Measurements from ENCODE around the gene FBXO31. TPM values are rescaled to one million over a fixed set of nuclear protein-coding genes. Genes with fewer than 3 reads are reported as not detected.

Gene FBXO31, protein sequence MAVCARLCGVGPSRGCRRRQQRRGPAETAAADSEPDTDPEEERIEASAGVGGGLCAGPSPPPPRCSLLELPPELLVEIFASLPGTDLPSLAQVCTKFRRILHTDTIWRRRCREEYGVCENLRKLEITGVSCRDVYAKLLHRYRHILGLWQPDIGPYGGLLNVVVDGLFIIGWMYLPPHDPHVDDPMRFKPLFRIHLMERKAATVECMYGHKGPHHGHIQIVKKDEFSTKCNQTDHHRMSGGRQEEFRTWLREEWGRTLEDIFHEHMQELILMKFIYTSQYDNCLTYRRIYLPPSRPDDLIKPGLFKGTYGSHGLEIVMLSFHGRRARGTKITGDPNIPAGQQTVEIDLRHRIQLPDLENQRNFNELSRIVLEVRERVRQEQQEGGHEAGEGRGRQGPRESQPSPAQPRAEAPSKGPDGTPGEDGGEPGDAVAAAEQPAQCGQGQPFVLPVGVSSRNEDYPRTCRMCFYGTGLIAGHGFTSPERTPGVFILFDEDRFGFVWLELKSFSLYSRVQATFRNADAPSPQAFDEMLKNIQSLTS
- total RNA-seq (35.5 TPM), polyA plus RNA-seq (10 to 100 TPM; 18.8 to 29.2 (median 26.4) TPM)

GRCh38 chr16:87383505-87384161, at the start of gene FBXO31:
Gene FBXO31 (minus strand): TSS chr16:87383776. CDS start chr16:87383744, 32 bp downstream.
- DNase-seq (peak; percentile 82 to 92 (median 84)), ATAC-seq (ENCODE audit: low read depth in 2 of 2) (peak; percentile 64 to 65)
- H3K9me3 Mint-ChIP-seq = peaks cover 0 to 3% (median 0%) of the 10 kb centered on the region in 7 donors
- Histone ChIP-seq H3K36me3 (ENCODE audit: control insufficient read depth, insufficient read depth, low read length) (no peaks in the 10 kb centered on the region), H3K27me3 (ENCODE audit: control insufficient read depth, insufficient read depth, low read length) (no peaks in the 10 kb centered on the region), H3K4me1 (ENCODE audit: control insufficient read depth, insufficient read depth, low read length, poor library complexity, severe bottlenecking) (peaks cover 51% of the 10 kb centered on the region), H3K9me3 (ENCODE audit: control insufficient read depth in 2 of 2, low read length in 2 of 2) (no peaks in the 10 kb centered on the region), H3K27ac (ENCODE audit: insufficient read depth, low read length, poor library complexity, severe bottlenecking) (peak within 1 kb of the TSS; percentile 85), H3K4me3 (ENCODE audit: low read depth, low read length) (peak within 1 kb of the TSS; percentile 73)
- peaks cover 27 to 74% (median 54%) of the 10 kb centered on the region in 4 donors for H3K4me1 Mint-ChIP-seq
- peak within 1 kb of the TSS; percentile 92 to 99 (median 96) for H3K4me3 Mint-ChIP-seq
- peaks cover 12% of the 10 kb centered on the region for H3K36me3 Mint-ChIP-seq
- H3K27ac Mint-ChIP-seq = peak within 1 kb of the TSS; percentile 97 to 99 (median 98)
- peaks cover 5% of the 10 kb centered on the region for H3K27me3 Mint-ChIP-seq

GRCh38 chr16:87432330-87432915, 48.8 kb upstream of the FBXO31 start:
- Mint-ChIP-seq H3K9me3 (peaks cover 0 to 2% (median 0%) of the 10 kb centered on the region in 7 donors), H3K27ac (no peak overlapping the region), H3K4me3 (no peak overlapping the region), H3K4me1 (peaks cover 6 to 24% (median 10%) of the 10 kb centered on the region in 4 donors), H3K36me3 (peaks cover 4% of the 10 kb centered on the region), H3K27me3 (no peaks in the 10 kb centered on the region)
- Histone ChIP-seq H3K27ac (ENCODE audit: insufficient read depth, low read length, poor library complexity, severe bottlenecking) (no peak overlapping the region), H3K4me3 (ENCODE audit: low read depth, low read length) (no peak overlapping the region), H3K36me3 (ENCODE audit: control insufficient read depth, insufficient read depth, low read length) (peaks cover 23% of the 10 kb centered on the region), H3K9me3 (ENCODE audit: control insufficient read depth in 2 of 2, low read length in 2 of 2) (no peaks in the 10 kb centered on the region), H3K4me1 (ENCODE audit: control insufficient read depth, insufficient read depth, low read length, poor library complexity, severe bottlenecking) (peaks cover 13% of the 10 kb centered on the region), H3K27me3 (ENCODE audit: control insufficient read depth, insufficient read depth, low read length) (no peaks in the 10 kb centered on the region)
- DNase-seq (no peak), ATAC-seq (ENCODE audit: low read depth in 2 of 2) (no peak)

DNA sequence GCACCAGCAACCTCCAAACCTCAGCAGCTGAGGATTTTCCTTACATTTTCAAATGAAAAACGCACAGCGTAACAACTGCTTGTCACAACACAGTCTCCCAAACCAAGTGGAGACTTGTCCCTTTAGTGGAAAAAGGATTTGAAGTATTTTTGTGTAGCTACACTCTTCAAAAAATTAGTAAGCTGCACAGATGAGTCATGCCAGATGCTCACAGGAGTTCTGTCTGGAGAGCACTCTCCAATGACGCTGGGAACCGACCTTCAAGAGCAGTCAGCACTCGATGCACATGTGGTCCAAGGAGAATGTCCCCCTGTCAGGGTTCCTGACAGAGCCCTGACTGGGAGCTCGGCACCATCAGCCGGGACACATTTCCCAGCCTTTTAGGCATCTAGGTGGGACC, 48.4 kb upstream of the FBXO31 start:
- Mint-ChIP-seq H3K9me3 (peaks cover 0 to 2% (median 0%) of the 10 kb centered on the region in 7 donors), H3K27ac (no peak overlapping the region), H3K27me3 (no peaks in the 10 kb centered on the region), H3K4me3 (no peak overlapping the region), H3K36me3 (peaks cover 4% of the 10 kb centered on the region), H3K4me1 (peaks cover 6 to 21% (median 9%) of the 10 kb centered on the region in 4 donors)
- Histone ChIP-seq H3K4me1 (ENCODE audit: control insufficient read depth, insufficient read depth, low read length, poor library complexity, severe bottlenecking) (peaks cover 13% of the 10 kb centered on the region), H3K36me3 (ENCODE audit: control insufficient read depth, insufficient read depth, low read length) (peaks cover 23% of the 10 kb centered on the region), H3K9me3 (ENCODE audit: control insufficient read depth in 2 of 2, low read length in 2 of 2) (no peaks in the 10 kb centered on the region), H3K4me3 (ENCODE audit: low read depth, low read length) (no peak overlapping the region), H3K27ac (ENCODE audit: insufficient read depth, low read length, poor library complexity, severe bottlenecking) (no peak overlapping the region), H3K27me3 (ENCODE audit: control insufficient read depth, insufficient read depth, low read length) (no peaks in the 10 kb centered on the region)
- no peak for ATAC-seq (ENCODE audit: low read depth in 2 of 2)
- DNase-seq = no peak

DNA sequence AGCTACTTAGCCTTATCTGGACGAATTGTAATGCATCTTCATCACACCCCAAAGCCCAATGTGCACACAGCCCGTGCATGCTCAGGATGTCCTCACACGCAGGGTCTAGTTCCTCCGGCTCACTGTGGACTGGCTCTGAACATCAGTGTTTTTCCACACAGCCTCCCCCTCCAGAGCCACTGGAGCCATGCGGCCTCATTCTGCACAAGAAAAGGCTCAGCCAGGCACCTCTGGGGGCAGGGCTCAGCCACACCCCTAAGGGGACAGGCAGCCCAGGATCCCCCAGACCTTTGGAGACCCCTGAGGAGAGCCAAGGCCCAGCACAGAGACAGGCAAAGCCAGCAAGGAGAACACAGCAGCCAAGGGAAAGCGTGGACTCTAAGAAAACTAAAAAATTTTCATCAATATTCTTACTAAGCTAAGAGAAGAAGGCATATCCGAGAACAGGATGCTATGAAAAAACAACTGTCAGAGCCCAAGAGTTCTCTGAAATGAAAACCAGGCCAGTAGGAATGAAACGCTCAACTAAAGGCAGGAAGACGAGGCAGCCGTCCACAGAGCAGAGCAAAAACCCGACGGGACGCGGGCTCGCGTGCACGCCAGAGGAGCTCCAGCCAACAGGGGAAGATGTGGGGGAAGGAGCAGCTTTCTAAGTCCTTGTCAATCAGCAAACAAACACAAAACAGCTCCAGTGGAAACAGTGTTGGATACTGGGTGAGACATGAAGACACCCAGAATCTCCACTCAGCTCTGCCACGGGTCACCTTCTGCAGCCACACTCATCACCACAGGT, 43.0 kb upstream of the FBXO31 start:
- Histone ChIP-seq H3K27ac (ENCODE audit: insufficient read depth, low read length, poor library complexity, severe bottlenecking) (no peak overlapping the region), H3K9me3 (ENCODE audit: control insufficient read depth in 2 of 2, low read length in 2 of 2) (no peaks in the 10 kb centered on the region), H3K4me3 (ENCODE audit: low read depth, low read length) (no peak overlapping the region), H3K4me1 (ENCODE audit: control insufficient read depth, insufficient read depth, low read length, poor library complexity, severe bottlenecking) (no peaks in the 10 kb centered on the region), H3K36me3 (ENCODE audit: control insufficient read depth, insufficient read depth, low read length) (peaks cover 44% of the 10 kb centered on the region), H3K27me3 (ENCODE audit: control insufficient read depth, insufficient read depth, low read length) (no peaks in the 10 kb centered on the region)
- DNase-seq (no peak), ATAC-seq (ENCODE audit: low read depth in 2 of 2) (no peak)
- no peaks in the 10 kb centered on the region for H3K27me3 Mint-ChIP-seq
- peaks cover 23% of the 10 kb centered on the region for H3K36me3 Mint-ChIP-seq
- H3K4me1 Mint-ChIP-seq = peaks cover 0 to 14% (median 2%) of the 10 kb centered on the region in 4 donors
- H3K4me3 Mint-ChIP-seq = no peak overlapping the region
- no peak overlapping the region for H3K27ac Mint-ChIP-seq
- no peaks in the 10 kb centered on the region for H3K9me3 Mint-ChIP-seq

- Mint-ChIP-seq H3K36me3 (peaks cover 26% of the 10 kb centered on the region), H3K4me1 (peaks cover 0 to 14% (median 2%) of the 10 kb centered on the region in 4 donors), H3K27me3 (no peaks in the 10 kb centered on the region), H3K9me3 (no peaks in the 10 kb centered on the region), H3K4me3 (no peak overlapping the region), H3K27ac (peak overlapping the region in 1 of 3 donors; percentile 13)
- Histone ChIP-seq H3K9me3 (ENCODE audit: control insufficient read depth in 2 of 2, low read length in 2 of 2) (no peaks in the 10 kb centered on the region), H3K4me1 (ENCODE audit: control insufficient read depth, insufficient read depth, low read length, poor library complexity, severe bottlenecking) (no peaks in the 10 kb centered on the region), H3K27me3 (ENCODE audit: control insufficient read depth, insufficient read depth, low read length) (no peaks in the 10 kb centered on the region), H3K27ac (ENCODE audit: insufficient read depth, low read length, poor library complexity, severe bottlenecking) (no peak overlapping the region), H3K4me3 (ENCODE audit: low read depth, low read length) (no peak overlapping the region), H3K36me3 (ENCODE audit: control insufficient read depth, insufficient read depth, low read length) (peaks cover 46% of the 10 kb centered on the region)
- DNase-seq (no peak), ATAC-seq (ENCODE audit: low read depth in 2 of 2) (no peak)
These were observed 42.4 kb upstream of the FBXO31 start for GRCh38 chr16:87425941-87426340.

GRCh38 chr16:87424266-87424665, 40.7 kb upstream of the FBXO31 start:
- no peak overlapping the region for H3K27ac Mint-ChIP-seq
- no peak overlapping the region for H3K4me3 ChIP-seq (ENCODE audit: low read depth, low read length)
- H3K27ac ChIP-seq (ENCODE audit: insufficient read depth, low read length, poor library complexity, severe bottlenecking) = no peak overlapping the region
- H3K9me3 ChIP-seq (ENCODE audit: control insufficient read depth in 2 of 2, low read length in 2 of 2) = no peaks in the 10 kb centered on the region
- H3K4me1 ChIP-seq (ENCODE audit: control insufficient read depth, insufficient read depth, low read length, poor library complexity, severe bottlenecking) = no peaks in the 10 kb centered on the region
- H3K4me1 Mint-ChIP-seq = peaks cover 0 to 14% (median 2%) of the 10 kb centered on the region in 4 donors
- no peaks in the 10 kb centered on the region for H3K9me3 Mint-ChIP-seq
- H3K27me3 Mint-ChIP-seq = no peaks in the 10 kb centered on the region
- peaks cover 59% of the 10 kb centered on the region for H3K36me3 ChIP-seq (ENCODE audit: control insufficient read depth, insufficient read depth, low read length)
- DNase-seq (no peak), ATAC-seq (ENCODE audit: low read depth in 2 of 2) (no peak)
- H3K36me3 Mint-ChIP-seq = peaks cover 31% of the 10 kb centered on the region
- H3K27me3 ChIP-seq (ENCODE audit: control insufficient read depth, insufficient read depth, low read length) = no peaks in the 10 kb centered on the region
- no peak overlapping the region for H3K4me3 Mint-ChIP-seq

- ATAC-seq (ENCODE audit: low read depth in 2 of 2) = no peak
- Mint-ChIP-seq H3K9me3 (no peaks in the 10 kb centered on the region), H3K36me3 (peaks cover 33% of the 10 kb centered on the region), H3K27me3 (no peaks in the 10 kb centered on the region), H3K4me1 (peaks cover 0 to 14% (median 2%) of the 10 kb centered on the region in 4 donors), H3K27ac (peak overlapping the region in 1 of 3 donors; percentile 38), H3K4me3 (no peak overlapping the region)
- no peak for DNase-seq
- Histone ChIP-seq H3K4me1 (ENCODE audit: control insufficient read depth, insufficient read depth, low read length, poor library complexity, severe bottlenecking) (no peaks in the 10 kb centered on the region), H3K27me3 (ENCODE audit: control insufficient read depth, insufficient read depth, low read length) (no peaks in the 10 kb centered on the region), H3K27ac (ENCODE audit: insufficient read depth, low read length, poor library complexity, severe bottlenecking) (no peak overlapping the region), H3K4me3 (ENCODE audit: low read depth, low read length) (no peak overlapping the region), H3K36me3 (ENCODE audit: control insufficient read depth, insufficient read depth, low read length) (peaks cover 58% of the 10 kb centered on the region), H3K9me3 (ENCODE audit: control insufficient read depth in 2 of 2, low read length in 2 of 2) (no peaks in the 10 kb centered on the region)
These were observed 39.9 kb upstream of the FBXO31 start for GRCh38 chr16:87423429-87423828.

Measured in CD4-positive, CD25-positive, alpha-beta regulatory T cell (primary cell).